GM19351 (cell line): ENCODE results near the gene TMEM89.

Experiments
- ATAC-seq: cut with Tn5 transposase; IDR thresholded peaks from one replicate; pipeline ENCODE4 v1.9.1; 2021; ENCODE audit warnings: mild to moderate bottlenecking, moderate library complexity; ENCODE audit not compliant: unreplicated experiment

Gene TMEM89, protein sequence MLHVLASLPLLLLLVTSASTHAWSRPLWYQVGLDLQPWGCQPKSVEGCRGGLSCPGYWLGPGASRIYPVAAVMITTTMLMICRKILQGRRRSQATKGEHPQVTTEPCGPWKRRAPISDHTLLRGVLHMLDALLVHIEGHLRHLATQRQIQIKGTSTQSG

DNA sequence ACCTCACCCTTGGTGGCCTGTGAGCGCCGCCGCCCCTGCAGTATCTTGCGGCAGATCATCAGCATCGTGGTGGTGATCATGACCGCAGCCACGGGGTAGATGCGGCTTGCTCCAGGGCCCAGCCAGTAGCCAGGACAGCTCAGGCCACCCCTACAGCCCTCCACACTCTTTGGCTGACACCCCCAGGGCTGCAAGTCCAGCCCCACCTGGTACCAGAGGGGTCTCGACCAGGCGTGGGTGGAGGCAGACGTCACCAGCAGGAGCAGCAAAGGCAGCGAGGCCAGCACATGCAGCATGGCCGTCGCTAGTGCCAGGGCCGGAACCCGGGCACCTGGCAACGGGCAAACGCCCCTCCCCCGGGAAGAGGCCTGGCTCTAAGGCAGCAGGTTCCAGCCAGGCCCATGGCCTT lies at the start of gene TMEM89:
TSS of gene TMEM89 (minus strand) at position 309 of the 409 bp plus-strand sequence. CDS start at position 296, 13 bp downstream.
- no peak for ATAC-seq

GRCh38 chr3:48664929-48665328 lies 43.4 kb upstream of the TMEM89 start:
- ATAC-seq = no peak

DNA sequence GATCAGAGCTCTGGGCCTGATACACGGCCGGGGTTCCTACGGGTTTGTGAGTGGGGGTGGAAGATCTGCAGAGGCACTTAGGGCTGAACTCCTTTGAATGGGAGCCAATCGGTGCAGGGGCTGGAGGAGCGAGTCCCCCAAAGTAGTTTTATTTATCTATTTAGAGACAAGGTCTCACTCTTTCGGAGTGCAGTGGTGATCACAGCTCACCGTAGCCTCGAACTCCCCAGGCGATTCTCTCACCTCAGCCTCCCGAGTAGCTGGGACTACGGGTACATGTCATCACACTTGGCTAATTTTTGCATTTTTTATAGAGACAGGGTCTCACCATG lies 42.7 kb upstream of the TMEM89 start:
- ATAC-seq = no peak

GRCh38 chr3:48663489-48664312 lies 42.1 kb upstream of the TMEM89 start:
- ATAC-seq = peak; percentile 91

DNA sequence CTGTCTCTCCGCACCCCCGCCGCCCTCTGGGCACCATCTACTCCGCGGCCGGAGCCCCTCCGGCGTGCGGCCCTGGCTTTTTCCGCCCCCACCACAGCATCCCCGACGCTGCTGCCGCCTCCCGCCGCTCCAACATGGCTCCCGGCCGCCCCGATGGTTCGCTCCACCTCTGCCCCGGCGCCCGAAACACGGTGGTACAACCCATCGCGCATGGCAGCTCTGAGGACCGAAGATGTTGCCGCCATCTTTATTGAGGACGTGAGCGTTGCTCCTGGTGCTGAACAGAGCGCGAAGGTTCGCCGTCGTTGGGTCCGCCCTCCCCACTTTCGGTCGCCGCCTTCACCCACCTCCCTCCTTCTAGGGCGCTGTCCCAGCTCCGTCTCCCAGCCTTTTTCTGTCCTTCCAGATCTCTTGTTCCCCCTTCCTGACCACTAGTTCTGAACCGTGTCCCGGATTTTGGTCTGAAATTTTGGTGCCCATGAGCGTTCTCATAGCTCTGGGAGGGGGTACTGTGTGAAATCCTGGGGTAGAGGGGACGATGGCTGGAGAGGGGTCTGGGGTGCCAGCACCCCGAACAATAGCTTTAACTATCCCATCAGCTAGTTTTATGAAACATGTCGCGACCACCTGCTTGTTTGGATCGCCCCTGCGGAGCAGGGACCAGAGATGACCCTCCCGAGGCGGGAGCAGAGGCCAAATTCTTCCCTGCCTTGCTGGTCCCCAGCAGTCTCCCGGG lies 41.4 kb upstream of the TMEM89 start, which contains the start of gene CELSR3:
TSS of gene CELSR3 (minus strand) at position 134 of the 736 bp plus-strand sequence. CDS start 252 bp downstream, outside the sequence.
- ATAC-seq = no peak

- no peak for ATAC-seq
Measured at GRCh38 chr3:48662145-48662752, 40.7 kb upstream of the TMEM89 start.

GRCh38 chr3:48661501-48662144 lies 40.1 kb upstream of the TMEM89 start:
- ATAC-seq = no peak

DNA sequence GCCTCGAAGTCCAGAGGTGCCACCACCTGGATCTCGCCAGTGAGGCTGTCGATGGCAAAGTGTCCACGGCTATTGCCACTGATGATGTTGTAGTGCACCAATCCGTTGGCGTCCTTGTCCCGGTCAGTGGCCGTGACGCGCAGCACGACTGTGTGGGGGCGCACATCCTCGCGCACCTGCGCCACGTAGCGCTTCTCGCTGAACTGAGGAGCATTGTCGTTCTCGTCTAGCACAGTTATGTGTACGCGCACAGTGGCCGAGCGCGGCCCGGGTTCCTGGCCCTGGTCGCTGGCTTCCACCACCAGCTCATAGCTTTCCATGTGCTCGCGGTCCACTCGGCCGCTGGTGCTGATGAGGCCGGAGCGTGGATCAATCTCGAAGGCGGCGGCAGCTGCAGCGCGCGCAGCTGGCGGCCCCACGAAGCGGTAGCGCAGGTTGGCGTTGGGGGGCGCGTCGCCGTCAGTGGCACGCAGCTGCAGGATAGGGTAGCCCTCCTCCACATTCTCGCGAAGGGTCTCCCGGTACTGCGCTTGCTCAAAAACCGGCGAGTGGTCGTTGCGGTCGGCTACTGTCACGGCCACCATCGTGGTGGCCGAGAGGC lies 39.3 kb upstream of the TMEM89 start:
- no peak for ATAC-seq

DNA sequence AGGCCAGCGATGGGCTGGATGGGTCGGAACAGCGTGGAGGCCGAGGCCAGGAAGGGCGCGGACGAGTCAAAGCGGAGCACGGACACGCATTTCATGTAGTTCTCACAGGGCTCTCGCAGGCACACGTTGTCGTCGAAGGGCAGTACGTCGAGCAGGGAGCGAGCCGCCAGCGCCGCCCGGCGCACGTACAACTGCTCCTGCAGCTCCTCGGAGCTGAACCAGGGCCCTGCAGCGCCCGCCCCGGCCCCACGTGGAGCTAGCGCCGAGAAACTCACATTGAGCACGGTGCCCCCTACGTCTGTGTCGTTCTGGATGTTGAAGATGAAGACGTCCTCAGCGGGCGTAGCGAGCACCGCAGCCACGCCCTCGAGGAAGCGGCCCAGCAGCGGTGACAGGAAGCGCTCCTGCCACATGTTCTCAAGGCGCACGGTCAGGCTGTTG lies 35.3 kb upstream of the TMEM89 start:
- no peak for ATAC-seq

- peak; percentile 70 for ATAC-seq
Measured at GRCh38 chr3:48656061-48656840, 34.7 kb upstream of the TMEM89 start.

GRCh38 chr3:48655606-48656005 lies 34.0 kb upstream of the TMEM89 start:
- no peak for ATAC-seq

GRCh38 chr3:48655063-48655462 lies 33.5 kb upstream of the TMEM89 start:
- no peak for ATAC-seq

- no peak for ATAC-seq
Measured at GRCh38 chr3:48652923-48653715, 31.6 kb upstream of the TMEM89 start.

DNA sequence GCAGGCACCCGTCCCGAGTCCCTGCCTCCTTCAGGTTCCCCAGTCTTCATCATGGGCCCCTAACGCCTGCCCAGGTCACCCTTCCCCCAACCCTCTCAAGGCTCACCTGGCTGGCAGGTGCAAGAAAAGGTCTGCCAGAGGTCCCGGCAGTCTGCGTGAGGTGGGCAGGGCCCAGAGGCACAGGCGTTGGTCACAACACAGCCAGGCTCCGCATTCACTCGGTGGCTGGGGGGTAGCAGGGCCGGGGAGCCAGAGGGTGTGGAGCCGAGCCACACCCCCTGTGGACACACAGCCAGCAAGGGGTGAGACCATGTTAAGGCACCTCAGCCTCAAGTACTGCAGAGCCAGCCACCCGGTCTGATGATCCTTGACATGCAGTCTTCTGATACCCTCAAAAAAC lies 30.2 kb upstream of the TMEM89 start:
- no peak for ATAC-seq

- ATAC-seq = no peak
Measured at GRCh38 chr3:48650723-48651122, 29.2 kb upstream of the TMEM89 start.

DNA sequence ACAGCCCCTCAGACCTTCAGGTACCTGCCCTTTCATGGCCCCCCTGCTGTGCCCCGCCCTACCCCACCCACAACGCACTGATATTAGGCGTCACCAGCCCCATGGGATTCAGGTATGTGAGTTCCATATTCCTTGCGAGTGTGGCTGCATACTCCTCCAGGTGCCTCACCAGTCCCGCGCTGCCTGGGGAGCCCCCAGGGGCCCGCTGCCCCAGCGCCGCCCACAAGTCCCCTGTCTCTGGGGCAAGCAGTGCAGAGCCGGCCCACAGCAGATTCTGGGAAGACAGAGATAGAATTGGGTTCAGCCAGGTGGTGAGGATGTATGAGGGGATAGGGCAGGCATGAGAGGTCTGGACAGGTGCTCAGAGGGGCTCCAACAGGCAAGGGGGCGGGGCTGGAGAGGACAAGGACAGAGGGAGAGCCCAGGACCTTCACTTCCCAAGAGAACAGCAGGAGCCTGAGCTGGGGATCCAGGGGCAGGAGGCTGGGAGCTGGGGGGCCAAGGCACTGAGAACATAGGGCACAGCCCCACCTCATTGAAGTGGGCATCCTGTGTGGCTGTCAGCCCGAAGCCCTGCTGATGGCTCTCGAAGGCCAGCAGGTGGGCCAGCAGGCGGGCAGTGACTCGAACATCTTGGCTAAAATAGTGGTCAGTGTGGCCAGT lies 26.8 kb upstream of the TMEM89 start:
- no peak for ATAC-seq

DNA sequence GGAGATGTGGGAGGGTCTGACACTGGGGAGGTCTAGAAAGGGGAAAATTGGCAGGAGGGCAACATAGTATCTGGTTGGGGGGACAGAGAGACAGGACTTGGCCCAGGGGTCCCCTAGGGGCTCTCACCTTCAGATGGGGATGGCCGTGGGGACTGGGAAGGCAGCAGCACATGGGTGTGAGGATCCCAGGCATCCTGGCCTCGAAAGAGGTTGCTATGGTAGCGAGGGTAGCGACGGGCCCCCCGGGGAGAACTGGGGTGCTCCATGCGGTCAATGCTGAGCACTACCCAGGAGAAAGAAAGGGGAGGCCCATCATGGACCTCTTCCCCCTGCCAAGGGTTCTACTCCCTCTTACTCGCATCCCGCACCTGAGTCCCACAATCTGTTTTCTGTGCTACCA lies 26.1 kb upstream of the TMEM89 start:
- no peak for ATAC-seq
